NCI-H345 treated with DMSO at 0.1 percent for 48 hours (cell line): ENCODE data around the gene DNAJC10.
A peak's percentile ranks its signal among the peaks of the same experiment; 100 is the strongest.
"Not testable (repeated sequence)": the region's sequence is repeated elsewhere in the genome, so short reads cannot be mapped to it uniquely, and the experiment has no call there.

Experiments
- DNase-seq: peaks from one replicate; lab custom pipeline; 2025; ENCODE audit not compliant: unreplicated experiment; lab: John Stamatoyannopoulos, UW

DNAJC10 gene

GRCh38 chr2:182782686-182783085, 66.6 kb downstream of the DNAJC10 start:
- not testable (repeated sequence) for DNase-seq

- DNase-seq, result no peak
Observed at GRCh38 chr2:182784058-182784706, 68.1 kb downstream of the DNAJC10 start.

GRCh38 chr2:182784777-182785176, 68.7 kb downstream of the DNAJC10 start:
- no peak for DNase-seq

GRCh38 chr2:182792441-182792840, 76.4 kb downstream of the DNAJC10 start:
- DNase-seq, result no peak

- DNase-seq, result no peak
Observed at GRCh38 chr2:182798736-182799135, 82.7 kb downstream of the DNAJC10 start.

GRCh38 chr2:182804128-182804527, 88.1 kb downstream of the DNAJC10 start:
- DNase-seq, result no peak

GRCh38 chr2:182807319-182807718, 91.3 kb downstream of the DNAJC10 start:
- no peak for DNase-seq

- DNase-seq, result no peak
Observed at GRCh38 chr2:182810087-182810486, 94.0 kb downstream of the DNAJC10 start.

- no peak for DNase-seq
Observed at GRCh38 chr2:182814380-182814779, 98.3 kb downstream of the DNAJC10 start.

GRCh38 chr2:182814804-182815203, 98.7 kb downstream of the DNAJC10 start:
- no peak for DNase-seq

- DNase-seq, result no peak
Observed at GRCh38 chr2:182816866-182817265, 100.8 kb downstream of the DNAJC10 start.

- no peak for DNase-seq
Observed at GRCh38 chr2:182817558-182817957, 101.5 kb downstream of the DNAJC10 start.

- DNase-seq, result no peak
Observed at GRCh38 chr2:182818501-182818900, 102.4 kb downstream of the DNAJC10 start.

GRCh38 chr2:182818925-182819324, 102.9 kb downstream of the DNAJC10 start:
- DNase-seq, result peak; percentile 81

- no peak for DNase-seq
Observed at GRCh38 chr2:182819412-182819811, 103.4 kb downstream of the DNAJC10 start.

- DNase-seq, result no peak
Observed at GRCh38 chr2:182821182-182821581, 105.1 kb downstream of the DNAJC10 start.

GRCh38 chr2:182822733-182823132, 106.7 kb downstream of the DNAJC10 start:
- DNase-seq, result no peak

GRCh38 chr2:182824056-182824766, 108.2 kb downstream of the DNAJC10 start:
- DNase-seq, result peak; percentile 65

- no peak for DNase-seq
Observed at GRCh38 chr2:182824767-182825158, 108.7 kb downstream of the DNAJC10 start.

GRCh38 chr2:182826064-182826463, 110.0 kb downstream of the DNAJC10 start:
- DNase-seq, result no peak

GRCh38 chr2:182826496-182826895, 110.4 kb downstream of the DNAJC10 start:
- DNase-seq, result no peak

GRCh38 chr2:182827182-182827879, 111.3 kb downstream of the DNAJC10 start:
- no peak for DNase-seq
